ENCODE results near the gene ARID3A. TPM values are rescaled to one million over a fixed set of nuclear protein-coding genes. Genes with fewer than 3 reads are reported as not detected.

ARID3A gene
- total RNA-seq, 1 donor from 2014 or later = 6.6 TPM

DNA sequence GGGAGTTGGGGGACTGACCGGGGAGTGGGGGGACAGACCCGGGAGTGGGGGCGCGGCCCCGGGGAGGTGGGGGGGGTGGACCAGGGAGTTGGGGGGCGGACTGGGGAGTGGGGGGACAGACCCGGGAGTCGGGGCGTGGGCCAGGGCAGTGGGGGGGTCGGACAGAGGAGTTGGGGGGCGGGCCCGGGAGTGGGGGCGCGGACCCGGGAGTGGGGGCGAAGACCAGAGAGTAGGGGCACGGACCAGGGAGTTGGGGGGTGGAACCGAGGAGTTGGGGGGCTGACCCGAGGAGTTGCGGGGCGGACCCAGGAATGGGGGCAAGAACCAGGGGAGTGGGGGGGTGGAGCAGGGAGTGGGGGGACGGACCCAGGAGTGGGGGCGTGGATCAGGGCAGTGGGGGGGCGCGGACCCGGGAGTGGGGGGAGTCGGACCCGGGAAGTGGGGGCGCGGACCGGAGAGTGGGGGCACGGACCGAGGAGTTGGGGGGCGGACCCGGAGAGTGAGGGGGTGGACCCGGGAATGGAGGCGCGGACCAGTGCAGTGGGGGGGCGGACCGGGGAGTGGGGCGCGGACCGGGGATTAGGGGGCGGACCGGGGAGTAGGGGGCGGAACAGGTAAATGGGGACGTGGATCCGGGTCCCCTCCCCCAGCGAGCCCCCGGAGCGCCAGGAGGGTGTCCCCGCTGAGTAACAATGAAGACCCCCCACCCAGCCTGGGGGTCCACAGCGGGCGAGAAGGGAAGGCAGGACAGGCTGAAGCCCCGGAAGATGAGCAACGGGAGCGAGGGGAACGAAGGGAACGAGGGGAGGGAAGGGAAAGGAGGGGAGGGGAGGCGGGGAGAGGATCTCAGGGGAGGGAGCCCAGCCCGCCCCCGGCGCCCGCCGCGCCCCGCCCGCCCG, 13.4 kb upstream of the ARID3A start:
- Mint-ChIP-seq H3K36me3 (ENCODE audit: low read depth) (no peaks in the 10 kb centered on the region), H3K4me3 (ENCODE audit: unreplicated experiment) (peak overlapping the region; percentile 72), H3K9me3 (ENCODE audit: low read depth) (no peaks in the 10 kb centered on the region), H3K27me3 (ENCODE audit: low read depth) (no peaks in the 10 kb centered on the region), H3K4me1 (ENCODE audit: low read depth) (peaks cover 11% of the 10 kb centered on the region), H3K27ac (ENCODE audit: unreplicated experiment) (peak overlapping the region; percentile 45)
- DNase-seq (ENCODE audit: low spot score) = no peak
- TF ChIP-seq, protein P1, sequence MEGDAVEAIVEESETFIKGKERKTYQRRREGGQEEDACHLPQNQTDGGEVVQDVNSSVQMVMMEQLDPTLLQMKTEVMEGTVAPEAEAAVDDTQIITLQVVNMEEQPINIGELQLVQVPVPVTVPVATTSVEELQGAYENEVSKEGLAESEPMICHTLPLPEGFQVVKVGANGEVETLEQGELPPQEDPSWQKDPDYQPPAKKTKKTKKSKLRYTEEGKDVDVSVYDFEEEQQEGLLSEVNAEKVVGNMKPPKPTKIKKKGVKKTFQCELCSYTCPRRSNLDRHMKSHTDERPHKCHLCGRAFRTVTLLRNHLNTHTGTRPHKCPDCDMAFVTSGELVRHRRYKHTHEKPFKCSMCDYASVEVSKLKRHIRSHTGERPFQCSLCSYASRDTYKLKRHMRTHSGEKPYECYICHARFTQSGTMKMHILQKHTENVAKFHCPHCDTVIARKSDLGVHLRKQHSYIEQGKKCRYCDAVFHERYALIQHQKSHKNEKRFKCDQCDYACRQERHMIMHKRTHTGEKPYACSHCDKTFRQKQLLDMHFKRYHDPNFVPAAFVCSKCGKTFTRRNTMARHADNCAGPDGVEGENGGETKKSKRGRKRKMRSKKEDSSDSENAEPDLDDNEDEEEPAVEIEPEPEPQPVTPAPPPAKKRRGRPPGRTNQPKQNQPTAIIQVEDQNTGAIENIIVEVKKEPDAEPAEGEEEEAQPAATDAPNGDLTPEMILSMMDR (IDR thresholded peaks at IDR 0.05) = no peak

DNA sequence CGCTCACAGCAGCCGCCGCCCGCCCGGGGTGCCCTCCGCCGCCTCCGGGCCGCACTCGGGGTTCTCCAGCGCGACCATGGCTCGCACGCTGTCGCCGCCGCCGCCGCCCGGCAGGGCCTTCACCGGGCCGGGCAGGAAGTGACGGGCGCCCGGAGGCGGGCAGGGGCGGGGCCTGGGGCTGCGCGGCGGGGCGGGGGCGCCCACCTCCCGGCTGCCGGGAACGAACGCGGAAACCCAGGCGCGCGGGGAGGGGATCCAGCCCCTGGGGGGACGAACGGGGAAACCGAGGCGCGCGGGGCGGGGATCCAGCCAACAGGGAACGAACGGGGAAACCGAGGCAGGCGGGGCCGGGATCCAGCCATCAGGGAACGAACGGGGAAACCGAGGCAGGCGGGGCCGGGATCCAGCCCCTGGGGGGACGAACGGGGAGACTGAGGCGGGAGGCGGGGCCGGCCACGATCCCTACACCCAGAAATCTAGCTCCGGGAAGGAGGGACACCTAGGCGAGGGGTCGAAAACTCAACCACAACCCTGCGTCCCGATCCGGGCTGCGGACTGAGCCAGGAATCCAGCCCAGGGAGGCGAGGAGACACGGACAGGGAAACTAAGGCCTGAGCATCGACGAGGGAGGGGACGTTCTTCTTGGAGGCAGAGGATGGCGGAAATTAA, 12.6 kb upstream of the ARID3A start, which contains the start of gene R3HDM4:
Gene R3HDM4, minus strand, starts transcription at position 140 of the 669 bp plus-strand sequence. Its CDS starts 62 bp downstream, at position 78.
- H3K27ac Mint-ChIP-seq (ENCODE audit: unreplicated experiment) = peak within 1 kb of the TSS; percentile 80

DNA sequence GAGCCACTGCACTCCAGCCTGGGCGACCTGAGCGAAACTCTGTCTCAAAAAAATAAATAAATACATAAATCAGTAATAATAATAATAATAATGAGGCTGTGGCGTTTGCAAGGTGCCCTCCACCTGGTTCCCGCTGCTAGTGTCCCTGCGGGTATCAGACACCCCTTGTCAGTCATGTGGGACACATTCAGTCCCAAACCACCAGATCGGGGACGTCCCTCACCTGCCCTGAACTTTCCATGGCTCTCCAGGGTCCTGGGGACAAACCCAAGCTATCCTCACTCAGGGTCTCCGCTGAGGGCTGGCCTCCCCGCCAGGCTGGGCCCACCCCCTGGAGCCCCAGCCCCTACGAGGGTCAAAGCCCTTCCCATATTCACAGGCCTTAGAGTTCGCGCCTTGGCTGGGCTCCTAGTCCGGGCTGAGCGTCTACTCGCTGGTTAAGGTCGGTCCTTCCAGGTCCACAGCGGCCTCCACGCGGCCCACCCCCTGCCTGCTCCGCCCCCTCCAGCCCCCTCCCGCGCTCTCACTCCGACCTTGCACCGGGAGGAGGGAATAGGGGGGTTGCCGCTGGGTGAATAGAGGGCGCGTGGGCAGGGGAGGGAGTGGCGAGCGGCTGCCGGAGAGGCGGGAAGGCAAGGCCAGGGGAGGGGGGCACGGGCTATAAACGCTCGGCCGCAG, 9.1 kb upstream of the ARID3A start:
- Mint-ChIP-seq H3K27me3 (ENCODE audit: low read depth) (peaks cover 6% of the 10 kb centered on the region), H3K27ac (ENCODE audit: unreplicated experiment) (no peak overlapping the region), H3K4me3 (ENCODE audit: unreplicated experiment) (no peak overlapping the region), H3K9me3 (ENCODE audit: low read depth) (no peaks in the 10 kb centered on the region), H3K36me3 (ENCODE audit: low read depth) (no peaks in the 10 kb centered on the region), H3K4me1 (ENCODE audit: low read depth) (peaks cover 11% of the 10 kb centered on the region)
- TF ChIP-seq, protein P1 (IDR thresholded peaks at IDR 0.05) = no peak
- DNase-seq (ENCODE audit: low spot score) = peak; percentile 73

More for the DNA sequence above, 12.6 kb upstream of the ARID3A start, which contains the start of gene R3HDM4:
- DNase-seq (ENCODE audit: low spot score) = no peak
- H3K4me1 Mint-ChIP-seq (ENCODE audit: low read depth) = peaks cover 13% of the 10 kb centered on the region
- H3K36me3 Mint-ChIP-seq (ENCODE audit: low read depth) = no peaks in the 10 kb centered on the region
- H3K9me3 Mint-ChIP-seq (ENCODE audit: low read depth) = no peaks in the 10 kb centered on the region
- H3K4me3 Mint-ChIP-seq (ENCODE audit: unreplicated experiment) = peak within 1 kb of the TSS; percentile 72
- TF ChIP-seq, protein P1 (IDR thresholded peaks at IDR 0.05) = no peak
- peaks cover 2% of the 10 kb centered on the region for H3K27me3 Mint-ChIP-seq (ENCODE audit: low read depth)

DNA sequence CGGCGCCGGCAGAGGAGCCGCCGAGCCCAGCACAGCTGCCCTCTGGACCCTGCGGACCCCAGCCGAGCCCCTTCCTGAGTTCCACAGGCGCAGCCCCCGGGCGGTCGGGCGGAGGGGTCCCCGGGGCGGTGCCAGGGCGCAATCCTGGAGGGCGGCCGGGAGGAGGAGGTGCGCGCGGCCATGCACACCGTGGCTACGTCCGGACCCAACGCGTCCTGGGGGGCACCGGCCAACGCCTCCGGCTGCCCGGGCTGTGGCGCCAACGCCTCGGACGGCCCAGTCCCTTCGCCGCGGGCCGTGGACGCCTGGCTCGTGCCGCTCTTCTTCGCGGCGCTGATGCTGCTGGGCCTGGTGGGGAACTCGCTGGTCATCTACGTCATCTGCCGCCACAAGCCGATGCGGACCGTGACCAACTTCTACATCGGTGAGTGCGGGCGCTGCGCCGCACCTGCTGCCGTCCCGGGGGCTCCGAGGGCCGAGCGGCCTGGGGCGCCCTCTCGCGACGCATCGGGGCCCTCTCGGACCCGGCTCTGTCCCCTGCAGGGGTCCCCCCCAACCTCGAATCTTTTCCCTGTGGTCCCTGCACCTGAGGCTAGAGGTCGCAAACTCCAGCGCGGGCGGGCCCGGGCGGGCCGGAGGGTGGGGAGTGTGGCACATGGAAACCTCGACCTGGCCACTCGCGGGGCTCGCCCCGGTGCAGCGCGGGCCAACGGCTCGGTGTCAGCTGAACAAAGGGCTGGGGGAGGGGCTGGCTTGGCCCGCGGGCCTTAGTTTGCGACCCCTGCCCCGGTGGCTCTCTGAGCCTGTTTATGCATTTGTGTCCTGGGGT, 8.3 kb upstream of the ARID3A start, which contains the start of gene KISS1R:
Gene KISS1R, plus strand, starts transcription at position 11 of the 829 bp plus-strand sequence. Its CDS starts 170 bp downstream, at position 181.
- H3K36me3 Mint-ChIP-seq (ENCODE audit: low read depth) = no peaks in the 10 kb centered on the region
- H3K4me1 Mint-ChIP-seq (ENCODE audit: low read depth) = peaks cover 14% of the 10 kb centered on the region

More for the DNA sequence above, 8.3 kb upstream of the ARID3A start, which contains the start of gene KISS1R:
- TF ChIP-seq, protein P1 (IDR thresholded peaks at IDR 0.05) = peak; percentile 76
- peak; percentile 72 for DNase-seq (ENCODE audit: low spot score)
- no peak within 1 kb of the TSS for H3K27ac Mint-ChIP-seq (ENCODE audit: unreplicated experiment)
- no peaks in the 10 kb centered on the region for H3K9me3 Mint-ChIP-seq (ENCODE audit: low read depth)
- H3K4me3 Mint-ChIP-seq (ENCODE audit: unreplicated experiment) = peak within 1 kb of the TSS; percentile 38
- peaks cover 6% of the 10 kb centered on the region for H3K27me3 Mint-ChIP-seq (ENCODE audit: low read depth)
